Muscle of arm (tissue), 12 donors: ENCODE results near the gene RBBP8. TPM values are rescaled to one million over a fixed set of nuclear protein-coding genes. Genes with fewer than 3 reads are reported as not detected.
"Not testable (repeated sequence)": the region's sequence is repeated elsewhere in the genome, so short reads cannot be mapped to it uniquely, and the experiment has no call there.

Experiments
- DNase-seq: peaks from one replicate; pipeline ENCODE4 v3.0.0-alpha.2; 2013
- polyA plus RNA-seq, 12 donors: library from polyadenylated mRNA; unstranded; fragments of 120-200 nt; gene quantifications; one replicate each; pipeline ENCODE4 v1.2.1, GENCODE V29; 2013; ENCODE audit not compliant: insufficient read length in 12 of 12

Gene RBBP8
- polyA plus RNA-seq, 12 donors = 10.3 to 44.2 (median 11.9) TPM; not detected in 1

GRCh38 chr18:22939649-22940048 lies 6.5 kb downstream of the RBBP8 start:
- no peak for DNase-seq

GRCh38 chr18:22943847-22944246 lies 10.7 kb downstream of the RBBP8 start:
- DNase-seq = no peak

GRCh38 chr18:22946217-22946616 lies 13.1 kb downstream of the RBBP8 start:
- DNase-seq = no peak

- no peak for DNase-seq
Observed at GRCh38 chr18:22946846-22947245, 13.7 kb downstream of the RBBP8 start.

GRCh38 chr18:22951823-22952222 lies 18.7 kb downstream of the RBBP8 start:
- no peak for DNase-seq

GRCh38 chr18:22952525-22952924 lies 19.4 kb downstream of the RBBP8 start:
- DNase-seq = no peak

- DNase-seq = not testable (repeated sequence)
Observed at GRCh38 chr18:22953982-22954381, 20.9 kb downstream of the RBBP8 start.

GRCh38 chr18:22956226-22956625 lies 23.1 kb downstream of the RBBP8 start:
- DNase-seq = no peak

- no peak for DNase-seq
Observed at GRCh38 chr18:22961156-22961555, 28.0 kb downstream of the RBBP8 start.

GRCh38 chr18:22962004-22962403 lies 28.9 kb downstream of the RBBP8 start:
- DNase-seq = no peak

- no peak for DNase-seq
Observed at GRCh38 chr18:22964116-22964515, 31.0 kb downstream of the RBBP8 start.

- DNase-seq = no peak
Observed at GRCh38 chr18:22964722-22965121, 31.6 kb downstream of the RBBP8 start.

GRCh38 chr18:22971038-22971437 lies 37.9 kb downstream of the RBBP8 start:
- no peak for DNase-seq

GRCh38 chr18:22974001-22974400 lies 40.9 kb downstream of the RBBP8 start:
- DNase-seq = no peak

GRCh38 chr18:22974707-22975106 lies 41.6 kb downstream of the RBBP8 start:
- no peak for DNase-seq

- DNase-seq = no peak
Observed at GRCh38 chr18:22975508-22975907, 42.4 kb downstream of the RBBP8 start.

GRCh38 chr18:22977847-22978701 lies 44.9 kb downstream of the RBBP8 start:
- no peak for DNase-seq

GRCh38 chr18:22980394-22980793 lies 47.3 kb downstream of the RBBP8 start:
- DNase-seq = no peak

- DNase-seq = no peak
Observed at GRCh38 chr18:22981274-22982133, 48.4 kb downstream of the RBBP8 start.

GRCh38 chr18:22983175-22983574 lies 50.0 kb downstream of the RBBP8 start:
- peak; percentile 35 for DNase-seq

GRCh38 chr18:22985250-22985649 lies 52.1 kb downstream of the RBBP8 start:
- DNase-seq = no peak

- no peak for DNase-seq
Observed at GRCh38 chr18:22987547-22988189, 54.5 kb downstream of the RBBP8 start.
